Pulmonary artery endothelial cell (primary cell): Measurements from ENCODE around the gene ANKRD62. TPM values are rescaled to one million over a fixed set of nuclear protein-coding genes. Genes with fewer than 3 reads are reported as not detected.

ENCODE experiments used
- DNase-seq: peaks from one replicate; pipeline ENCODE4 v3.0.0-alpha.2; 2011; ENCODE audit warnings: low read depth, low spot score
- total RNA-seq: library from RNA; depleted of rRNA; stranded (reverse); fragments of >200 nt; gene quantifications from 2 replicates; pipeline ENCODE4 v1.2.3, GENCODE V29; 2014

ANKRD62 gene
- total RNA-seq, 1 donor from 2014 or later = not detected

DNA sequence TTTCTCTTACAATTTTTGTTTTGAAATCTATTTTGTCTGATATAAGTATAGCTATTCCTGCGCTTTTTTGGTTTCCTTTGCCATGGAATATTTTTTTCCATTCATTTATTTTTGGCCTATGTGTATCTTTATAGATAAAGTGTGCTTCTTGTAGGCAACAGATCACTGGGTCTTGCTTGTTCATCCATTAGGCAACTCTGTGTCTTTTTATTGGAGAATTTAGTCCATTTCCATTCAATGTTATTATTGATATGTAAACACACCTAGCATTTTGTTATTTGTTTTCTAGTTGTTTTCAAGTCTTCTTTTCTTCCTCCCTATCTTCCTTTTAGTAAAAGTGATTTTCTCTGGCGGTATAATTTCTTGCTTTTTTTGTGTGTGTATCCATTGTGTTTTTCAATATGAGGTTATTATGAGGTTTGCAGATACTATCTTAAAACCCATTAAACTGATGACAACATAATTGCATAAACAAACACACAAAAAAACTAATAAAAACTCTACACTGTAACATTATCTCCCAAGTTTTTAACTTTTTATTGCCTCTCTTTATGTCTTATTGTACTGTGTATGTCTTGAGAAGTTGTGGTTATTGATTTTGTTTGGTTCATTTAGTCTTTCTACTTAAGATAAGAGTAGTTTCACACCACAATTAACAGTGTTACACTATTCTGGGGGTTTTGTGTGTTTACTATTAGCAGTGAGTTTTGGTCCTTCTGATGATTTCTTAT, 71.6 kb downstream of the ANKRD62 start:
- DNase-seq = no peak

Other genes starting within 250 kb of the ANKRD62 start
- 48.0 and 63.4 TPM in 2 replicates for gene CHMP1B, start 242.4 kb upstream of the ANKRD62 start, total RNA-seq
- 14.1 and 14.8 TPM in 2 replicates for gene MPPE1, start 185.5 kb upstream of the ANKRD62 start, total RNA-seq
- 6.7 and 10.2 TPM in 2 replicates for gene IMPA2, start 112.3 kb upstream of the ANKRD62 start, total RNA-seq
- 0.20 TPM in 1 of 2 replicates, not detected in the other for gene CIDEA, start 160.5 kb downstream of the ANKRD62 start, total RNA-seq
- gene TUBB6, start 214.4 kb downstream of the ANKRD62 start, total RNA-seq = 1,098 and 2,325 TPM in 2 replicates